GM21515 (cell line): Measurements from ENCODE around the gene PPCDC.

Experiments used
- ATAC-seq: cut with Tn5 transposase; IDR thresholded peaks from one replicate; pipeline ENCODE4 v1.9.1; 2021; ENCODE audit not compliant: unreplicated experiment

PPCDC gene, protein sequence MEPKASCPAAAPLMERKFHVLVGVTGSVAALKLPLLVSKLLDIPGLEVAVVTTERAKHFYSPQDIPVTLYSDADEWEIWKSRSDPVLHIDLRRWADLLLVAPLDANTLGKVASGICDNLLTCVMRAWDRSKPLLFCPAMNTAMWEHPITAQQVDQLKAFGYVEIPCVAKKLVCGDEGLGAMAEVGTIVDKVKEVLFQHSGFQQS

GRCh38 chr15:75023181-75023871 lies at the start of gene PPCDC:
TSS of gene PPCDC (plus strand) at chr15:75023590. CDS start at chr15:75028319, 4,729 bp downstream.
- peak; percentile 86 for ATAC-seq

DNA sequence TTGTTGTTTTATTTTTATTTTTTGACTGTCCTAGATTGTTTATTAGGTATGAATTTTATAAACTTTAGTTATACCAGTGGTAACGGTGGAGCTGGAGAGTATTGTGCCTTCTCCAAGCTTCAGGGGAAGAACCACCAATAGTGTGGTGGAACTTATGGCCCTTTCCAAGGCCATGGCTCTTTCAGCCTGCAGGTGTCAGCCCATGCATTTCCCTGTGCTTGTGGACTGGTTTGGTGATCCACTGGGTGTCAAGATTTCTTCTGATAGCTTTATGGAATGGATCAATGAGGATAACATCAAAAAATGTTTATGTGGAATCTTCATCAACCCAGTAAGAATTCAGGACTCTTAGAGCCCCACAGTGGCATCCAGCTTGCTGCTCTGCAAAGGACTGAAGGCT lies 47.2 kb upstream of the PPCDC start:
- no peak for ATAC-seq

DNA sequence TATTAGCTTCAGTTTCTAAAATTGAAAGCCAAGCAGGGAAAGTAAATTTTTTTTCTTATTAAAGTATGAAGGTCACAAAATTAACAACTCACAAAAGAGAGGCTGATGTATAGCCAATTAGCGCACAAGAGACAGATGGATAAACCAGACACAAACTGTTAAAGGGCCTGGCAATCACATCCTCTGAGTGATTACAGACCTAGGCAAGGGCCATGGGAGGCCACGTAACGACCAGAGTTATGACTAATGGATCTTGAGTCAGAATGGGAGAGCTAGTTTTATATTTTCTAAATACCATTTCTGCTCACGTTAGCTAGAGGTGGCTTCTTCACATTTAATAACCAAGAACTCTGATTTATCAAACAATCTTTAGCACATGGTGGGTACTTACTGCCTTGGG lies 45.8 kb upstream of the PPCDC start:
- ATAC-seq = no peak

DNA sequence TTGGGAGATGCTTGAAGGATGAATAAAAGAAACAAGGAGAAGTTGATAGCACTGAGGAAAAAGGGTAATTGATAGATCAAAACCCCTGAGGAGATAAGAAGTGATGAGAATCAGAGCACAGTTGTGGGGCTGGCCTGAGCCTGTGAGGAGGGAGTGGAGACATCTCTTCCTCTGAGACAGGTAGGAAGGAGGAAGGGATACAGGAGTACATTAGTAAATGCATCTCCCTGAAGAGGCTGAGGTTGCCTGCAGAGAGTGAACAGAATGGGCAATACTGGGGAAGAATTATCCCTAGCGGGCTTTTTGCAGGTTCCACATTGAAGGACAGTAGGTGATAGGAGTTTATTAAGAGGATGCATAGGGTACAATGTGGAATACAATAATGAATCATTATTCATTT lies 45.3 kb upstream of the PPCDC start:
- no peak for ATAC-seq

GRCh38 chr15:74978503-74978902 lies 44.9 kb upstream of the PPCDC start:
- no peak for ATAC-seq

GRCh38 chr15:74982183-74982582 lies 41.2 kb upstream of the PPCDC start:
- no peak for ATAC-seq

GRCh38 chr15:74983725-74984231 lies 39.6 kb upstream of the PPCDC start:
- ATAC-seq = no peak

DNA sequence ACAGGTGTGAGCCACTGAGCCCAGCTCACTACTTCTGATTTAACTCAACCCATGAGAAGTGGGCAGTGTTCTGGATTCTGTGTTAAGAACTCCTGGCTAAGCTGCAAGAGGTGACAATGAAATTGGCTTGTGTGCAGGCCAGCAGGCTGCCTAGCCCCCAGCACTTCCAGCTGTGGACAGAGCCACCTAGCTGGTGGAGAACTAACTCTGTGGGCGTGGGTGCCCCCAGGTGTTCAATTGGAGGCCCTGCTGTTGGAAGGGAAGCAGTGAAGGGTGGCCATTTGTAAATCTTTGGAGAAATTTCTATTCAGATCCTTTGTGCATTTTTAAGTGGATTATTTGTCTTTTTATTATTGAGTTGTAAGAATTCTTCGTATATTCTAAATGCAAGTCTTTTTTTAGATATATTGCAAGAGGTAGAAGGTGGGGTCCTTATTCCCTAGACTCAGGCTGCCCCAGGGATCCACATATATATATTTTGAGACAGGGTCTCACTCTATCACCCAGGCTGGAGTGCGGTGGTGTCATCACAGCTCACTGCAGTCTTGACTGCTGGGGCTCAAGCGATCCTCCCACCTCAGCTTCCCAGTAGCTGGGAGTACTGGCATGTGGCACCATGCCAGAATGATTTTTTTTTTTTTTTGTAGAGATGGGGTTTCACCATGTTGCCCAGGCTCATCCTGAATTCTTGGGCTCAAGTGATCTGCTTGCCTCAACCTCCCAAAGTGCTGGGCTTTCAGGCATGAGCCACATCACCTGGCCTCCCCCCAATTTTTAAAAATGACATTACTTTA lies 35.2 kb upstream of the PPCDC start:
- ATAC-seq = no peak

- no peak for ATAC-seq
These were observed 33.9 kb upstream of the PPCDC start for GRCh38 chr15:74989527-74989926.

DNA sequence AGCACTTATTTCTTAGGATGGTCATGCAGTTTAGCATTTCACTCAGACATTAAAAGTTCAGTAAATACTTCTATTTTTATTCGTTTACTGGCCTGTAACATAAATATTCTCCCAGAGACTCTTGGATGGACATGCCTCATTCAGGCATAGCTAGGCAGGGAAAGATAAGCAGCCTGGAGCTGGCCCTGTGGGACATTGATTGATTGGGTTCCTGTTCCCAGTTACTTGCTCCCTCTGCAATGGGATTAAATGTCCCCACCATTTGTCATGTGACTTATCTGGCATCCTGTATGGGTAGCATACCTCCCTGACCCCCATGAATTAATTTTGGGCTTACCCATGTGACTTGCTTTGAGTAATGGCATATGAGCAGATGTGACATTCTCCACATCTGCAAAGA lies 30.8 kb upstream of the PPCDC start:
- ATAC-seq = no peak

DNA sequence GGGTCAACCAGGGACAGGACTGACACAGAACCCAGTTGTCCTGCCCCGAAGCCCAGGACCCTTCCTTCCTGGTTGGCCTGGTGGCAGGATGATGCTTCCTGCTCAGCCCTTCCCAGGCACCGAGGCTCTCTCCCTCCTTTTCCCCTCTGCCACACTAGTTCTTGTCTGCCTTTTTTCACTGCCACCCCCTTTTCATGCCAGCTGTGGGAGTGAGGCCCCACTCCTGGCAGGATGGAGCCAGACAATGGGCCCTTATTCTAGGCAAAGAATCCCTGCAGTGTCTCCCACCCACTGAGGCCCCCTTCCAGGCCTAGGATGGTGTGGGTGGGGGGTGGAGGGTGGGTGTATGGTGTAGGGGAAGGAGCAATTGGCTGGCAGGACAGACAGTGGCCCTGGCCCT lies 29.2 kb upstream of the PPCDC start:
- no peak for ATAC-seq

DNA sequence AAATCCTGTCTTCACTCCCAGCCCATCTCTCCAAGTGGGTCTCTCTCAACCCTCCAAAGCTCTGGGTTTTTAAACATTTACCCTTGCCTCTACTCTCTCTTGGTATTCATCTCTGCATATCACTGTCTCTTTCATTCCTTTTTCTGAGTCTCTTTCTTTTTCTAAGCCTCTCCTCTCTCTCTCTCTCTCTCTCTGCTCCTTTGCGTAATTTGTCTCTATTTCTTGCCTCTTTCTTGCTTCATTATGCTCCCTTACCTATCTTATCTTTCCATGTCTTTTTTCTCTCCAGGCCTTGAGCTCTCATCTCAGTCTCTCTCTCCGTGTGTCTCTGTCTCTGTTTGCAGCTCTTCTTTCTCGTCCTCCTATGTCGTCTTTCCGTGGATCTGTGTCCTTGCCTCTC lies 28.7 kb upstream of the PPCDC start:
- no peak for ATAC-seq

DNA sequence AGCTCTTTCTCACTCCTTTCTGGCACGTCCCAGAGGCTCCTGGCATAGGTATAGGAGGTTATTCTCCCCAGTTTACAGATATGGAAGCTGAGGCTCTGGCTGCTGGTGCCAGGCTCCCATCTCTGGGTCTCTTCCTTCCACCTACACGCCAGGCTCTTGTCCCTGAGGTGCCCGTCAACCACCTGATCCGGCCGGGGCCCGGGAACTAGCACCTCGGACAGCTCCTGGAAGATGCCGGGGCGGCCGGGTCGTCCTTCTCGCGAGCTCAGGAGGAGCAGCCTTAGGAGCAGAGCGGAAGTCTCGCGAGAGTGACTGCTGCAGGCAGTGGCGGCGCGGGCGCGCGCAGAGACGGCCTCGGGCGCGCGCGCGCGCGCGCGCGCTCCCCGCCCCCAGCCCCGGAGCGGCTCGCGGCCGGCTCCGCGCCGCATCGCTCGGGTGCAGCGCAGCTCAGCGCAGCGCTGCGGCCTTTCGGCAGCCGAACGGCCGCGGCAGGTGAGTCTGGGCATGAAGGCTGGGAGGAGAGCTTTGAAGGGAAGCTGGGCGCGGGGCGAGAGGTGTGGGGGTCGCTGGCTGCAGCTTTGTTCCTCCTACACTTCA lies 28.1 kb upstream of the PPCDC start, which contains the start of gene SCAMP5:
TSS of gene SCAMP5 (plus strand) at position 382 of the 597 bp plus-strand sequence. CDS start 16,277 bp downstream, outside the sequence.
- ATAC-seq = no peak

- no peak for ATAC-seq
These were observed 27.3 kb upstream of the PPCDC start for GRCh38 chr15:74995779-74996765.

DNA sequence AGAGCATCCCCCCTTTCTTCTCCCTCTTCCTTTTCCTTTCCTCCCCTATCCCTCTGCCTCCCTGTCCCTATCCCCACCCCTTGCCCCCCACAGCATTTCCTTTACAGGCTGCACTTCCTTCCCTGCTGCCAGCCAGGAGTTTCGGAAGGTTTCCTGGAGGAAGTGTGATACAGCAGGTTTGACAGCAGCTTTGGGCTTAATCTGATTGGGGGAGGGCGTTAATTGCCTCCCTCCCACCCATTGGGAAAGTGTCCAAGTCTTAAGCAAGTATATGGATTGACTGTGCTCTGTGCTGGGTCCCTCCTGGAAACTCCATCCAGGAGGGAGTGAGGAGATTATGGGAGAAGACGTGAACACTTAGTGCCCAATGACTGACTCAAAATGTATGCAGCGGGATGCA lies 26.2 kb upstream of the PPCDC start:
- ATAC-seq = no peak

DNA sequence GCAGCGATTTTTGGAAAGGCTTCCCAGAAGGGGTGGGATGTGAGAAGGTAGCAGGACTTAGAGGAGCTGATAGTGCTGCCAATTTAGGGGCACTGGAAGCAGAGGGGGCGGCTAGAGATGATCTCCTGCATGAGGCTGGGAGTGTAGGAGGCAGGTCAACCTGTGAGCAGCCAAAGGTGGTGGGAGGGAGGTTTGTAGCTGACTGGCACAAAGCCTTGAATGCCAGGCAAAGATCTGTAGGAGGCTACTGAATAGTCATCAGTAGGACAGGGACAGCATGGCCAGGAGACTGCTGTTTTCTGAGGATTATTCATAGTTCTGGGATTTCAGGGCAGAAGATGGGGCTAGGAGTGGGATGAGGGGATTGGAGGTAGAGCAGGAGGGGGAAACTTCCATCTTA lies 25.8 kb upstream of the PPCDC start:
- no peak for ATAC-seq

DNA sequence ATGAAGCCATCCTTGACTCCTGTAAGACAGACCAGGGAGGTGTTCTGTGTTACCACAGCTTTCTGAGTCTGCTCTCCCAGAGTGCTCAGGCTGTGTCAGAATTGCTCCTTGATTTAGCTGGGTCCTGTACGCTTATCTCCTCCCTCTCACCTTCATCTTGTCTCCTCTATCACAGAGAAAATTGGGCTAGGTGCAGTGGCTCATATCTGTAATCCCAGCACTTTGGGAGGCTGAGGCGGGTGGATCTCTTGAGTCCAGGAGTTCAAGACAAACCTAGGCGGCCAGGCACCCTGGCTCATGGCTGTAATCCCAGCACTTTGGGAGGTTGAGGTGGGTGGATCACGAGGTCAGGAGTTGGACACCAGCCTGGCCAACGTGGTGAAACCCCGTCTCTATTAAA lies 22.1 kb upstream of the PPCDC start:
- no peak for ATAC-seq

DNA sequence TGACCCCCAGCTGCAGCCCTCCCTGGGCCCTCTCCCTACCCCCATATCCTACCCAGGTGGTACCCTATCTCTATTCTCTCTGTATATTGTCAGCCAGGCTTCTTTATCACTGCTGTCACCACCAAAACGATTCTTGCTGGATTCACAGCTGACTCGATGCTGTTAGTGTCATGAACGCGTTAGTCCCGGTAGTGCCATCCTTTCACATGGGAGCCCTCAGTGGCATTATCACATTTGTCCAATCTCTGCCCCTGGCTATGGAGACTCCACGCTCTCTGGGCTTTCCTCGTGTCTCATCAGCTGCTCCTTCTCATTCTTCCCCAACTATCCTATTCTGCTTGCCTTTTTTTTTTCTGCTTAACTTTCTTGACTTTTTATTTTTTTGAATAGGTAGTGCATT lies 21.0 kb upstream of the PPCDC start:
- ATAC-seq = no peak

- no peak for ATAC-seq
These were observed 16.2 kb upstream of the PPCDC start for GRCh38 chr15:75007216-75007615.

GRCh38 chr15:75008221-75008625 lies 15.2 kb upstream of the PPCDC start:
- no peak for ATAC-seq
